WERI-Rb-1 (cell line): ENCODE data around the gene MLN.
A peak's percentile ranks its signal among the peaks of the same experiment; 100 is the strongest.

Experiments used
- DNase-seq: peaks from one replicate; pipeline ENCODE4 v3.0.0-alpha.2; 2020
- H3K27ac ChIP-seq: fragments of 250-450 bp; sonication (Bioruptor Pico); 2 replicates; pipeline ENCODE4 v1.5.1; 2020; ENCODE audit warnings: mild to moderate bottlenecking, moderate library complexity
- H3K27me3 ChIP-seq: fragments of 250-450 bp; sonication (Bioruptor Pico); 2 replicates; pipeline ENCODE4 v1.5.1; 2021; ENCODE audit warnings: mild to moderate bottlenecking, low read depth, moderate library complexity; ENCODE audit not compliant: insufficient read depth, severe bottlenecking
- H3K36me3 ChIP-seq: fragments of 250-450 bp; sonication (Bioruptor Pico); 2 replicates; pipeline ENCODE4 v1.5.1; 2020; ENCODE audit warnings: mild to moderate bottlenecking, moderate library complexity
- H3K4me3 ChIP-seq: 2 replicates; pipeline ENCODE4 v1.5.1; 2011; ENCODE audit warnings: low read depth, mild to moderate bottlenecking, control low read depth, low read length
- H3K9me3 ChIP-seq: fragments of 250-450 bp; sonication (Bioruptor Pico); 2 replicates; pipeline ENCODE4 v1.5.1; 2021; ENCODE audit warnings: mild to moderate bottlenecking, moderate library complexity; ENCODE audit not compliant: severe bottlenecking
- CTCF ChIP-seq: IDR thresholded peaks from 2 replicates; pipeline ENCODE4 v1.5.1; 2011; ENCODE audit warnings: low read depth, mild to moderate bottlenecking, control low read depth, inconsistent platforms, low read length

MLN gene

GRCh38 chr6:33815854-33816253 lies 12.1 kb upstream of the MLN start:
- Histone ChIP-seq H3K4me3 (no peak overlapping the region), H3K9me3 (no peaks in the 10 kb centered on the region), H3K27ac (peak overlapping the region; percentile 19; the same call in 1 of the 2 replicates), H3K36me3 (no peaks in the 10 kb centered on the region), H3K27me3 (no peaks in the 10 kb centered on the region)
- TF ChIP-seq CTCF = no peak
- DNase-seq = peak; percentile 90

GRCh38 chr6:33813990-33814985 lies 10.5 kb upstream of the MLN start:
- H3K36me3 ChIP-seq = no peaks in the 10 kb centered on the region
- no peak overlapping the region for H3K4me3 ChIP-seq
- no peak for DNase-seq
- no peak overlapping the region for H3K27ac ChIP-seq
- no peaks in the 10 kb centered on the region for H3K9me3 ChIP-seq
- no peaks in the 10 kb centered on the region for H3K27me3 ChIP-seq
- TF ChIP-seq CTCF = no peak

GRCh38 chr6:33813246-33813904 lies 9.6 kb upstream of the MLN start:
- H3K4me3 ChIP-seq = no peak overlapping the region
- no peaks in the 10 kb centered on the region for H3K36me3 ChIP-seq
- no peak overlapping the region for H3K27ac ChIP-seq
- no peaks in the 10 kb centered on the region for H3K27me3 ChIP-seq
- no peak for TF ChIP-seq CTCF
- DNase-seq = no peak
- no peaks in the 10 kb centered on the region for H3K9me3 ChIP-seq

- no peak for TF ChIP-seq CTCF
- no peaks in the 10 kb centered on the region for H3K27me3 ChIP-seq
- H3K4me3 ChIP-seq = no peak overlapping the region
- H3K36me3 ChIP-seq = no peaks in the 10 kb centered on the region
- no peaks in the 10 kb centered on the region for H3K9me3 ChIP-seq
- DNase-seq = no peak
- H3K27ac ChIP-seq = no peak overlapping the region
Measured at GRCh38 chr6:33812669-33813068, 8.9 kb upstream of the MLN start.

GRCh38 chr6:33809594-33809993 lies 5.8 kb upstream of the MLN start:
- no peak overlapping the region for H3K4me3 ChIP-seq
- H3K9me3 ChIP-seq = no peaks in the 10 kb centered on the region
- no peaks in the 10 kb centered on the region for H3K27me3 ChIP-seq
- no peak for TF ChIP-seq CTCF
- H3K27ac ChIP-seq = 0 out of 2 replicates have a peak overlapping the region, but pooled peaks have one; percentile 12
- no peaks in the 10 kb centered on the region for H3K36me3 ChIP-seq
- no peak for DNase-seq
